GM19467 (cell line): ENCODE measurements around the gene AKNA.
"Not testable (repeated sequence)": the region's sequence is repeated elsewhere in the genome, so short reads cannot be mapped to it uniquely, and the experiment has no call there.

ENCODE experiments used
- ATAC-seq: cut with Tn5 transposase; IDR thresholded peaks from one replicate; pipeline ENCODE4 v1.9.1; 2021; ENCODE audit warnings: mild to moderate bottlenecking, moderate library complexity; ENCODE audit not compliant: unreplicated experiment

AKNA gene

GRCh38 chr9:114343471-114344187, 44.2 kb downstream of the AKNA start:
- ATAC-seq: no peak

GRCh38 chr9:114342755-114343440, 44.9 kb downstream of the AKNA start:
- no peak for ATAC-seq

GRCh38 chr9:114341991-114342390, 45.8 kb downstream of the AKNA start:
- ATAC-seq: no peak

- ATAC-seq: no peak
Observed at GRCh38 chr9:114341152-114341830, 46.5 kb downstream of the AKNA start.

- no peak for ATAC-seq
Observed at GRCh38 chr9:114339130-114339908, 48.5 kb downstream of the AKNA start.

GRCh38 chr9:114338187-114338586, 49.6 kb downstream of the AKNA start:
- ATAC-seq: no peak

GRCh38 chr9:114336699-114337395, 50.9 kb downstream of the AKNA start:
- no peak for ATAC-seq

- ATAC-seq: no peak
Observed at GRCh38 chr9:114336157-114336556, 51.6 kb downstream of the AKNA start.

GRCh38 chr9:114335745-114336144, 52.0 kb downstream of the AKNA start:
- ATAC-seq: no peak

GRCh38 chr9:114334490-114334889, 53.3 kb downstream of the AKNA start:
- no peak for ATAC-seq

- not testable (repeated sequence) for ATAC-seq
Observed at GRCh38 chr9:114333718-114334117, 54.1 kb downstream of the AKNA start.

- ATAC-seq: not testable (repeated sequence)
Observed at GRCh38 chr9:114332474-114333040, 55.2 kb downstream of the AKNA start.

GRCh38 chr9:114331229-114332195, 56.3 kb downstream of the AKNA start:
- not testable (repeated sequence) for ATAC-seq

- ATAC-seq: no peak
Observed at GRCh38 chr9:114330636-114331035, 57.1 kb downstream of the AKNA start.

- not testable (repeated sequence) for ATAC-seq
Observed at GRCh38 chr9:114329625-114330022, 58.2 kb downstream of the AKNA start, which contains the start of gene ORM2. Gene ORM2, plus strand, starts transcription at chr9:114329869. Its CDS starts 36 bp downstream, at chr9:114329905.

GRCh38 chr9:114328937-114329624, 58.7 kb downstream of the AKNA start:
- not testable (repeated sequence) for ATAC-seq

- ATAC-seq: not testable (repeated sequence)
Observed at GRCh38 chr9:114328357-114328820, 59.4 kb downstream of the AKNA start.

- ATAC-seq: no peak
Observed at GRCh38 chr9:114327749-114328148, 60.0 kb downstream of the AKNA start.
